Mucosa of descending colon (tissue), 3 donors: ENCODE data around the gene SLC19A3. TPM values are rescaled to one million over a fixed set of nuclear protein-coding genes. Genes with fewer than 3 reads are reported as not detected.
"Not testable (repeated sequence)": the region's sequence is repeated elsewhere in the genome, so short reads cannot be mapped to it uniquely, and the experiment has no call there.

Experiments used
- ATAC-seq: fragments of 200-7000 bp; cut with Tn5 transposase; one replicate; pipeline ENCODE4 v1.9.1; 2020; ENCODE audit warnings: mild to moderate bottlenecking, moderate library complexity
- DNase-seq, 3 donors: peaks; one replicate each; pipeline ENCODE4 v3.0.0-alpha.2; 2020
- H3K36me3 ChIP-seq: fragments of 200-600 bp; one replicate; pipeline ENCODE4 v1.8.0; 2021; ENCODE audit warnings: low read depth, mild to moderate bottlenecking
- H3K4me1 ChIP-seq: fragments of 200-600 bp; one replicate; pipeline ENCODE4 v1.8.0; 2021; ENCODE audit warnings: low read depth, mild to moderate bottlenecking
- H3K4me3 ChIP-seq: fragments of 200-600 bp; one replicate; pipeline ENCODE4 v1.8.0; 2021; ENCODE audit warnings: mild to moderate bottlenecking
- H3K9me3 ChIP-seq: fragments of 200-600 bp; one replicate; pipeline ENCODE4 v1.8.0; 2021; ENCODE audit warnings: mild to moderate bottlenecking
- intact Hi-C, 2 donors: fragments of 100-400 bp; cut with DNase I in 1 of 2; cut with micrococcal nuclease in 1 of 2; formaldehyde crosslinking; loops; one replicate each; pipeline versions ENCODE4 v1.11.0 to v1.11.1; 2022; cut with DNase I, micrococcal nuclease
- total RNA-seq, 3 donors: library from RNA; stranded (reverse); fragmentation: NEBNext Ultra II Directional in 2 of 3; extraction: Animal tissue kit (Norgen Biotek cat#: 25700) in 2 of 3; gene quantifications; one replicate each; pipeline versions ENCODE4 v1.2.1 to v1.2.4, GENCODE V29; 2021 to 2023
- TF ChIP-seq, protein P1 (sequence below): fragments of 200-600 bp; IDR thresholded peaks from one replicate; pipeline ENCODE4 v1.8.0; 2022; ENCODE audit warnings: antibody characterized with exemption, mild to moderate bottlenecking
- donor health status: DM: no; HTN: no; CAD: no; lungs with moderate emphysema.
- donor health status: DM: no; HTN: no; CAD: no.
- donor health status: DM: no; HTN: yes; CAD: no.

Gene SLC19A3
- total RNA-seq, 3 donors from 2014 or later: 4.5 to 28.8 (median 21.6) TPM

GRCh38 chr2:227759411-227760118 lies 41.7 kb upstream of the SLC19A3 start:
- TF ChIP-seq, protein P1, sequence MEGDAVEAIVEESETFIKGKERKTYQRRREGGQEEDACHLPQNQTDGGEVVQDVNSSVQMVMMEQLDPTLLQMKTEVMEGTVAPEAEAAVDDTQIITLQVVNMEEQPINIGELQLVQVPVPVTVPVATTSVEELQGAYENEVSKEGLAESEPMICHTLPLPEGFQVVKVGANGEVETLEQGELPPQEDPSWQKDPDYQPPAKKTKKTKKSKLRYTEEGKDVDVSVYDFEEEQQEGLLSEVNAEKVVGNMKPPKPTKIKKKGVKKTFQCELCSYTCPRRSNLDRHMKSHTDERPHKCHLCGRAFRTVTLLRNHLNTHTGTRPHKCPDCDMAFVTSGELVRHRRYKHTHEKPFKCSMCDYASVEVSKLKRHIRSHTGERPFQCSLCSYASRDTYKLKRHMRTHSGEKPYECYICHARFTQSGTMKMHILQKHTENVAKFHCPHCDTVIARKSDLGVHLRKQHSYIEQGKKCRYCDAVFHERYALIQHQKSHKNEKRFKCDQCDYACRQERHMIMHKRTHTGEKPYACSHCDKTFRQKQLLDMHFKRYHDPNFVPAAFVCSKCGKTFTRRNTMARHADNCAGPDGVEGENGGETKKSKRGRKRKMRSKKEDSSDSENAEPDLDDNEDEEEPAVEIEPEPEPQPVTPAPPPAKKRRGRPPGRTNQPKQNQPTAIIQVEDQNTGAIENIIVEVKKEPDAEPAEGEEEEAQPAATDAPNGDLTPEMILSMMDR: no peak
- ATAC-seq (no peak), DNase-seq (no peak)
- no peaks in the 10 kb centered on the region for H3K36me3 ChIP-seq
- H3K9me3 ChIP-seq: no peaks in the 10 kb centered on the region
- H3K4me3 ChIP-seq: no peak overlapping the region
- intact Hi-C loops: no loop called here
- H3K4me1 ChIP-seq: peaks cover 16% of the 10 kb centered on the region

DNA sequence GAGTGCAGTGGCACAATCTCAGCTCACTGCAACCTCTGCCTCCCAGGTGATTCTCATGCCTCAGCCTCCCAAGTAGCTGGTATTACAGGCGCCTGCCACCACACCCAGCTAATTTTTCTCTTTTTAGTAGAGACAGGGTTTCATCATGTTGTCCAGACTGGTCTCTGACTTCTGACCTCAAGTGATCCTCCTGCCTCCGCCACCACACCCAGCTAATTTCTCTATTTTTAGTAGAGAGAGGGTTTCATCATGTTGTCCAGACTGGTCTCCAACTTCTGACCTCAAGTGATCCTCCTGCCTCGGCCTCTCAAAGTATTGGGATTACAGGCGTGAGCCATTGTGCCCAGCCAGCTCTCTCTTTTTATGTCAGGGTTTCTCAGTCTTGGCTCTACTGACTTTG lies 38.4 kb upstream of the SLC19A3 start:
- H3K9me3 ChIP-seq, intact Hi-C loops, DNase-seq, H3K36me3 ChIP-seq, H3K4me3 ChIP-seq, H3K4me1 ChIP-seq: not testable (repeated sequence)
- ATAC-seq: peak; percentile 51

DNA sequence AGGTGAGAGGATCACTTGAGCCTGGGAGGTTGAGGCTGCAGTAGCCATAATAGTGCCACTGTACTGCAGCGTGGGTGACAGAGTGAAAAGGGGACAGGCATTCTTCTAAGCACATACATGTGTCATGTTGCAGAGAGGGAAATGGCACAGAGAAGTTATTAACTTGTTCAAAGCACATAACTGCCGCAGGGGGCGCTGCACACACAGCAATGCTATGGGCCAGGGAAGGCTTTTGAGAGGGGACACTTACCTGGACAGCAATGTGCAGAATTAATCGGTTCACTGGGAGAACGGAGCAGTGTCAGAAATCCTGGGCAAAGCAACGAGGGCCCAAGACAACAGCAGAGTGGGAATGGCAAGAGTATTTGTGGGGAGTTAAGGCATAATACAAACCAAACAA lies 30.3 kb upstream of the SLC19A3 start:
- Histone ChIP-seq H3K4me1 (no peaks in the 10 kb centered on the region), H3K36me3 (no peaks in the 10 kb centered on the region), H3K4me3 (no peak overlapping the region), H3K9me3 (no peaks in the 10 kb centered on the region)
- intact Hi-C loops: no loop called here
- TF ChIP-seq, protein P1: no peak
- ATAC-seq (peak; percentile 31), DNase-seq (peak in 2 of 3 donors; percentile 43 to 50)

DNA sequence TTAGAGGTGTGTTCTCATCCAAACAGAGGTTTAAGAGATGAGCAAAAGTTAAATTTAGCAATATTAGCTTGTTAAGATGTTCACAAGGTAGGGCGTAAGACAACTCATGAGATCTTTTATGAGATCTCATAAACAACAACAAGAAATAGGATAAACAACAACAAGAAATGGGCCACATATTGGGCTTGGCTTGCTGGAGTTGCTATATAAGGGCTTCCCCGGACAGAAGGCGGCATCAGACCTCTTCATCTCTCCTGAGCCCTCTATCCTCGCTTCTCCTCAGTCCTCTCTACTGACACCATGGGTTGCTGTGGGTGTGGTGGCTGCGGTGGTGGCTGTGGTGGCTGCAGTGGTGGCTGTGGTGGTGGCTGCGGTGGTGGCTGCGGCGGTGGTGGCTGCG lies 27.8 kb upstream of the SLC19A3 start, which contains the start of gene SCYGR8:
Gene SCYGR8 (plus strand): TSS at position 301 of the 400 bp plus-strand sequence. CDS start 0 bp downstream, at position 301.
- TF ChIP-seq, protein P1: no peak
- H3K4me1 ChIP-seq: no peaks in the 10 kb centered on the region
- intact Hi-C loops: no loop called here
- no peak for ATAC-seq
- H3K4me3 ChIP-seq: no peak within 1 kb of the TSS
- no peaks in the 10 kb centered on the region for H3K36me3 ChIP-seq
- no peak for DNase-seq
- no peaks in the 10 kb centered on the region for H3K9me3 ChIP-seq

- H3K4me1 ChIP-seq, H3K9me3 ChIP-seq, H3K36me3 ChIP-seq, ATAC-seq, H3K4me3 ChIP-seq, intact Hi-C loops: not testable (repeated sequence)
- DNase-seq: peak in 2 of 3 donors; percentile 45 to 62
Measured at GRCh38 chr2:227740705-227741104, 22.9 kb upstream of the SLC19A3 start.

DNA sequence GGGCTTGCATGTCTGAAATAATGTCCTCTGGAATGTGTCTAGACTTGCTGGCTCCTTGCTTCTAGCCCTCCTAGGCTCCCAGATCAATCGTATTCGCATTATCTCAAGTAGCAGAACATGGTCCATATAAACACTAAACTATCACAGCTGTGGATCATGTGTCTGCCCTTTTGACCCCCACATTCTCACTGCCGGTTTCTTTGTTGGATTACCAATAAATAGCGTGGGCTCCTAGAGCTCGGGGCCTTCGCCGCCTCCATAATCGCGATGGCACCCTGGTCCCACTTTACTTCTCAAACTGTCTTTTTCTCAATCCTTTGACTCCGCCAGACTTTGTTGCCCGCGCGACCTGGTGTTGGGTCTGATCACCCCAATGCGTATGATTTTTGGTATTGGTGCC lies 21.5 kb upstream of the SLC19A3 start:
- Histone ChIP-seq H3K4me1 (no peaks in the 10 kb centered on the region), H3K9me3 (no peaks in the 10 kb centered on the region), H3K4me3 (no peak overlapping the region), H3K36me3 (no peaks in the 10 kb centered on the region)
- intact Hi-C loops: no loop called here
- TF ChIP-seq, protein P1: no peak
- ATAC-seq (no peak), DNase-seq (no peak)
